ENCODE measurements around the gene SDHB.
"Not testable (repeated sequence)": the region's sequence is repeated elsewhere in the genome, so short reads cannot be mapped to it uniquely, and the experiment has no call there.

The SDHB gene

DNA sequence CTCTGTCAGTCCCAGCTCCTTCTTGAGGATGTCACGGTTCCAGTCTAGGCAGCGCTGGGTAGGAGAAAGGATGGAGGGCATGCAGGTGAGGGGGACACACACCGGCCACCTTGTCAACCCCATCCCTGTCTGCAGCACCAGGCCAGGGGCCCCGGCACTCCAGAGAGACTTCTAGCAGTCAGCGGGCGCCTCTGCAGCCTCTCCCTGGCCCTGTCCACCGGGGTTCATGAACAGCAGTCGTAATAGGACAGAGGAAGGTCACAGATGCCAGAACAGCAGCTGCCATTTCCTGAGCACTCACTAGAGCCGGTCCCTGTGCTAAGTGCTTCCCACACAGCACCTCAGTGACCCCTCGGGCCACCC is 16.3 kb upstream of the SDHB start:
- no peak for DNase-seq (ENCODE audit: low read depth, low spot score)
- TF ChIP-seq SUZ12 (IDR thresholded peaks at IDR 0.05; ENCODE audit: extremely low read depth, insufficient read depth, insufficient read length) (no peak), YY1 (IDR thresholded peaks at IDR 0.05; ENCODE audit: insufficient read depth, insufficient read length) (no peak), ZNF274 (IDR thresholded peaks at IDR 0.05; ENCODE audit: low read depth, low read length) (no peak)
- H3K4me1 ChIP-seq (ENCODE audit: insufficient read depth, insufficient read length), result no peaks in the 10 kb centered on the region
- no peaks in the 10 kb centered on the region for H3K27me3 ChIP-seq (ENCODE audit: insufficient read depth, insufficient read length)
- H3K9ac ChIP-seq (ENCODE audit: insufficient read length, low read depth), result no peak overlapping the region
- H3K36me3 ChIP-seq (ENCODE audit: insufficient read depth, insufficient read length, low read length), result no peaks in the 10 kb centered on the region
- peaks cover 7% of the 10 kb centered on the region; the same call in 1 of the 2 replicates for H3K9me3 ChIP-seq (ENCODE audit: insufficient read depth, low read length)
- H3K4me3 ChIP-seq (ENCODE audit: insufficient read length, low read depth), result no peak overlapping the region

GRCh38 chr1:17069452-17070162 is 15.8 kb upstream of the SDHB start:
- TF ChIP-seq YY1 (IDR thresholded peaks at IDR 0.05; ENCODE audit: insufficient read depth, insufficient read length) (no peak), SUZ12 (IDR thresholded peaks at IDR 0.05; ENCODE audit: extremely low read depth, insufficient read depth, insufficient read length) (no peak), ZNF274 (IDR thresholded peaks at IDR 0.05; ENCODE audit: low read depth, low read length) (no peak)
- Histone ChIP-seq H3K27me3 (ENCODE audit: insufficient read depth, insufficient read length) (no peaks in the 10 kb centered on the region), H3K9ac (ENCODE audit: insufficient read length, low read depth) (no peak overlapping the region), H3K4me1 (ENCODE audit: insufficient read depth, insufficient read length) (no peaks in the 10 kb centered on the region), H3K36me3 (ENCODE audit: insufficient read depth, insufficient read length, low read length) (no peaks in the 10 kb centered on the region), H3K9me3 (ENCODE audit: insufficient read depth, low read length) (peaks cover 13% of the 10 kb centered on the region), H3K4me3 (ENCODE audit: insufficient read length, low read depth) (no peak overlapping the region)
- DNase-seq (ENCODE audit: low read depth, low spot score), result no peak

DNA sequence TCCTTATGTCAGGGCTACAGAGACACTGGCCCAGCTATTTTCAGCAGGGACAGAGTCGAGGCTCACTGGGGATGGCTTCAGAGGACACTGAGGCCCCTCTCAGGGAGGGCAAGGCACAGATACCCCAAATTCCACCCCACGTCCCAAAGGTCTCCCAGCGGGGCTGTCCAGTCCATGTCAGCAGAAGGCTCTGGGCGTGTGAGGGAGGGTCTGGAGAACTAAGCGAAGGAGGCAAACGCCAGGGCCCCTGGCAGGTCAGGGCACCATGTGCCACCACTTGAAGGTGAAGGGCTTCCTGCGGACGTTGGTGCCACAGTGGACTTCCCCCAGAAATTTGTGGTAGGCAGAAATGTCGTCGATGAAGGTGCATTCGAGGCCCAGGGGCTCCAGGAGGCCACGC is 15.0 kb upstream of the SDHB start:
- H3K9ac ChIP-seq (ENCODE audit: insufficient read length, low read depth), result no peak overlapping the region
- no peaks in the 10 kb centered on the region for H3K36me3 ChIP-seq (ENCODE audit: insufficient read depth, insufficient read length, low read length)
- no peaks in the 10 kb centered on the region for H3K4me1 ChIP-seq (ENCODE audit: insufficient read depth, insufficient read length)
- no peak for DNase-seq (ENCODE audit: low read depth, low spot score)
- no peaks in the 10 kb centered on the region for H3K27me3 ChIP-seq (ENCODE audit: insufficient read depth, insufficient read length)
- TF ChIP-seq ZNF274 (IDR thresholded peaks at IDR 0.05; ENCODE audit: low read depth, low read length) (no peak), SUZ12 (IDR thresholded peaks at IDR 0.05; ENCODE audit: extremely low read depth, insufficient read depth, insufficient read length) (no peak), YY1 (IDR thresholded peaks at IDR 0.05; ENCODE audit: insufficient read depth, insufficient read length) (no peak)
- peaks cover 15% of the 10 kb centered on the region for H3K9me3 ChIP-seq (ENCODE audit: insufficient read depth, low read length)
- no peak overlapping the region for H3K4me3 ChIP-seq (ENCODE audit: insufficient read length, low read depth)

DNA sequence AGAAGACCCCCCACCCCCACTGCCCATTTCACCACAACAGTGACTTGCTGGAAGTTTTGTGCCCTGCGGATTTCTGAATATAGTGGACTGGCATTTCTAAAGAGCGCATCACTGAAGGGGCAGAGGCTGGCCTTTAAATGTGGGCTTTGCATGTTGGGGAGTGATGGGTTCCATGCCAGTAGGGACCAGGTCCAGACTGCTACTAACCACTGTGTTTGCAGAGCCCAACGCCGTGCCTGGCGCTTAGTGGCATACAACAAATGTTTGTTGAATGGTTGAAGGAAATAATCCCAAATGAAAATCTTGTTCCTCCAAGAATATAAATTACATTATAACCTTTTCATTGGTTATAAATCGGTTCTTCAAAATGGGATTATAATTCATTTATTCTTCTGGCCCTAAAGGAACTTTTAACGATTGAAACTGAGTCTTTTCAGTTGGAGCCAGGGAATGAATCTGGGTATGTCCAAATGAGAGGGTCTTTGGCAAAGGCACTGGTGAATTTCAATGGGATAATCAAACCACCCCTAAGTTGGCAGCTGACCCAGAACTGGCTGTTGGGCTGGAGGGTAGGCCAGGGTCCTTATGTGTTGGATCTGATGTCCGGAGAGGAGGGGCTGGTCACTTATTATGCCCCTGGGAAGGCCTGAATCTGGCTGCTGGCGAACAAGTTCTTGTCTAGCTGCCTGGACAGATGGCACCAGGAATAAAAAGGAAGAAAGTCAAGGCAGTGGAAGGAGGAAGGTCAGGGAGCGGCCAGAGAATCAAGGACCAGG is 13.8 kb upstream of the SDHB start:
- TF ChIP-seq ZNF274 (IDR thresholded peaks at IDR 0.05; ENCODE audit: low read depth, low read length), result no peak
- TF ChIP-seq YY1 (IDR thresholded peaks at IDR 0.05; ENCODE audit: insufficient read depth, insufficient read length), result no peak
- TF ChIP-seq SUZ12 (IDR thresholded peaks at IDR 0.05; ENCODE audit: extremely low read depth, insufficient read depth, insufficient read length), result no peak
- H3K27me3 ChIP-seq (ENCODE audit: insufficient read depth, insufficient read length), result no peaks in the 10 kb centered on the region
- no peak for DNase-seq (ENCODE audit: low read depth, low spot score)
- H3K4me1 ChIP-seq (ENCODE audit: insufficient read depth, insufficient read length), result no peaks in the 10 kb centered on the region
- no peak overlapping the region for H3K9ac ChIP-seq (ENCODE audit: insufficient read length, low read depth)
- H3K4me3 ChIP-seq (ENCODE audit: insufficient read length, low read depth), result no peak overlapping the region
- H3K9me3 ChIP-seq (ENCODE audit: insufficient read depth, low read length), result peaks cover 15% of the 10 kb centered on the region
- H3K36me3 ChIP-seq (ENCODE audit: insufficient read depth, insufficient read length, low read length), result no peaks in the 10 kb centered on the region

DNA sequence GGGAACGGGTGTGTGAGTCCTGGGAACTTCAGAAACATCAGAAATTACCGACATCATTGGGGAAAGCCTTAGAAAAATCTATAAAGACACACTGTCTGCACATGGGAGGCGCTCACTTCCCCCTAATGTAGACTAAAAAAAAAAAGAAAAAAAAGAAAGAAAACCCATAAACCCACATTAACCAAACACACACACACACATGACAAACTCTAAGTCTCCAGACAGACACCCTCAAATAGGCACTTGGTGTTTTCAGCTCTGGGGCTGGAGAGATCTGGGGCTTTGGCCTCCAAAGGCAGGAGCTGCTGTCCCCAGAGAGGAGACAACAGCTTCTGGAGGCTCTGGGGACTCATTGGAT is 13.2 kb upstream of the SDHB start:
- no peaks in the 10 kb centered on the region for H3K4me1 ChIP-seq (ENCODE audit: insufficient read depth, insufficient read length)
- TF ChIP-seq SUZ12 (IDR thresholded peaks at IDR 0.05; ENCODE audit: extremely low read depth, insufficient read depth, insufficient read length) (no peak), ZNF274 (IDR thresholded peaks at IDR 0.05; ENCODE audit: low read depth, low read length) (no peak), YY1 (IDR thresholded peaks at IDR 0.05; ENCODE audit: insufficient read depth, insufficient read length) (no peak)

GRCh38 chr1:17066361-17067068 is 12.7 kb upstream of the SDHB start:
- Histone ChIP-seq H3K9ac (ENCODE audit: insufficient read length, low read depth) (no peak overlapping the region), H3K4me1 (ENCODE audit: insufficient read depth, insufficient read length) (no peaks in the 10 kb centered on the region), H3K36me3 (ENCODE audit: insufficient read depth, insufficient read length, low read length) (no peaks in the 10 kb centered on the region), H3K4me3 (ENCODE audit: insufficient read length, low read depth) (no peak overlapping the region), H3K27me3 (ENCODE audit: insufficient read depth, insufficient read length) (no peaks in the 10 kb centered on the region), H3K9me3 (ENCODE audit: insufficient read depth, low read length) (peaks cover 15% of the 10 kb centered on the region)
- DNase-seq (ENCODE audit: low read depth, low spot score), result no peak
- no peak for TF ChIP-seq SUZ12 (IDR thresholded peaks at IDR 0.05; ENCODE audit: extremely low read depth, insufficient read depth, insufficient read length)
- no peak for TF ChIP-seq ZNF274 (IDR thresholded peaks at IDR 0.05; ENCODE audit: low read depth, low read length)
- no peak for TF ChIP-seq YY1 (IDR thresholded peaks at IDR 0.05; ENCODE audit: insufficient read depth, insufficient read length)

More for the DNA sequence above, 13.2 kb upstream of the SDHB start:
- no peaks in the 10 kb centered on the region for H3K27me3 ChIP-seq (ENCODE audit: insufficient read depth, insufficient read length)
- H3K36me3 ChIP-seq (ENCODE audit: insufficient read depth, insufficient read length, low read length), result no peaks in the 10 kb centered on the region
- H3K9me3 ChIP-seq (ENCODE audit: insufficient read depth, low read length), result peaks cover 15% of the 10 kb centered on the region
- DNase-seq (ENCODE audit: low read depth, low spot score), result no peak
- no peak overlapping the region for H3K4me3 ChIP-seq (ENCODE audit: insufficient read length, low read depth)
- H3K9ac ChIP-seq (ENCODE audit: insufficient read length, low read depth), result no peak overlapping the region

- TF ChIP-seq SUZ12 (IDR thresholded peaks at IDR 0.05; ENCODE audit: extremely low read depth, insufficient read depth, insufficient read length) (no peak), ZNF274 (IDR thresholded peaks at IDR 0.05; ENCODE audit: low read depth, low read length) (no peak), YY1 (IDR thresholded peaks at IDR 0.05; ENCODE audit: insufficient read depth, insufficient read length) (no peak)
- DNase-seq (ENCODE audit: low read depth, low spot score), result no peak
- Histone ChIP-seq H3K36me3 (ENCODE audit: insufficient read depth, insufficient read length, low read length) (no peaks in the 10 kb centered on the region), H3K9me3 (ENCODE audit: insufficient read depth, low read length) (peaks cover 15% of the 10 kb centered on the region), H3K4me3 (ENCODE audit: insufficient read length, low read depth) (no peak overlapping the region), H3K27me3 (ENCODE audit: insufficient read depth, insufficient read length) (no peaks in the 10 kb centered on the region), H3K4me1 (ENCODE audit: insufficient read depth, insufficient read length) (no peaks in the 10 kb centered on the region), H3K9ac (ENCODE audit: insufficient read length, low read depth) (no peak overlapping the region)
Measured at GRCh38 chr1:17065666-17066065, 11.8 kb upstream of the SDHB start.

DNA sequence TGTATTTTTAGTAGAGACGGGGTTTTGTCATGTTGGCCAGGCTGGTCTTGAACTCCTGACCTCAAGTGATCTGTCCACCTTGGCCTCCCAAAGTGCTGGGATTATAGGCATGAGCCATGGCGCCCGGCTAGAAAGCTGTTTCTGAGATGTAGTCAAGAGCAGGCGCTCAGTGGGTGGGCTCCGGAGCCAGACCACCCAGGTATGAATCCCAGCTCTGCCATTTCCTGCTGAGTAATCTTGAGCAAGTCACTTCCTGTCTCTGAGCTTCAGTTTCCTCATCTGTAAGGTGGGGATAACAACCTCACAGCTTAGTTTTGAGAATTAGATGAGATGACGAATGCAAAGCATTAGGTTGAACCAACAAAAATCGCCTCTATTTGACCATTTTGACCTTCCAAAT is 8.9 kb upstream of the SDHB start:
- not testable (repeated sequence) for H3K36me3 ChIP-seq (ENCODE audit: insufficient read depth, insufficient read length, low read length); H3K4me3 ChIP-seq (ENCODE audit: insufficient read length, low read depth); H3K27me3 ChIP-seq (ENCODE audit: insufficient read depth, insufficient read length); H3K9ac ChIP-seq (ENCODE audit: insufficient read length, low read depth); H3K4me1 ChIP-seq (ENCODE audit: insufficient read depth, insufficient read length); DNase-seq (ENCODE audit: low read depth, low spot score)
- H3K9me3 ChIP-seq (ENCODE audit: insufficient read depth, low read length), result peaks cover 15% of the 10 kb centered on the region
